ENCODE measurements around the gene COL23A1. TPM values are rescaled to one million over a fixed set of nuclear protein-coding genes. Genes with fewer than 3 reads are reported as not detected.
A peak's percentile ranks its signal among the peaks of the same experiment; 100 is the strongest.

COL23A1 gene
- total and polyA plus RNA-seq, 2 donors (not counting 1 experiment from before 2014, with no cell fraction given): not detected

- H3K27ac ChIP-seq (ENCODE audit: insufficient read depth, low read length): no peak overlapping the region
- H3K36me3 ChIP-seq (ENCODE audit: control insufficient read depth, insufficient read depth, low read length): no peaks in the 10 kb centered on the region
- no peak overlapping the region for H3K9ac ChIP-seq (ENCODE audit: insufficient read depth, low read length)
- no peak overlapping the region for H3K4me3 ChIP-seq (replicated peaks in 1 of 4; ENCODE audit: control extremely low read depth in 1 of 4, insufficient read depth in 1 of 4, low read depth in 3 of 4, low read length in 4 of 4)
- H2AFZ ChIP-seq (ENCODE audit: low read length): no peak overlapping the region
- DNase-seq (ENCODE audit: low read depth in 2 of 2): no peak
- H3K79me2 ChIP-seq (ENCODE audit: control insufficient read depth, insufficient read depth, low read length): no peaks in the 10 kb centered on the region
- no peak overlapping the region for H3K4me2 ChIP-seq (ENCODE audit: extremely low read depth, insufficient read depth, low read length)
- no peaks in the 10 kb centered on the region for H4K20me1 ChIP-seq (ENCODE audit: control insufficient read depth, extremely low read depth, insufficient read depth, low read length)
- TF ChIP-seq CTCF (conservative IDR thresholded peaks at IDR 0.05 in 1 of 2, IDR thresholded peaks at IDR 0.05 in 1 of 2; ENCODE audit: low read depth in 1 of 2, low read length in 2 of 2) (peak; percentile 14 to 40), EZH2 (IDR thresholded peaks at IDR 0.05; ENCODE audit: low read length, missing control alignments) (no peak)
- no peaks in the 10 kb centered on the region for H3K9me3 ChIP-seq (ENCODE audit: control insufficient read depth, insufficient read depth, low read depth, low read length)
- peaks cover 13% of the 10 kb centered on the region for H3K27me3 ChIP-seq (ENCODE audit: control insufficient read depth, insufficient read depth, low read length)
- peaks cover 4% of the 10 kb centered on the region for H3K4me1 ChIP-seq (ENCODE audit: control insufficient read depth, extremely low read depth, insufficient read depth, low read length)
Observed at GRCh38 chr5:178196986-178197385, 393.2 kb downstream of the COL23A1 start.

GRCh38 chr5:178196281-178196812 lies 393.8 kb downstream of the COL23A1 start:
- Histone ChIP-seq H4K20me1 (ENCODE audit: control insufficient read depth, extremely low read depth, insufficient read depth, low read length) (no peaks in the 10 kb centered on the region), H3K27ac (ENCODE audit: insufficient read depth, low read length) (no peak overlapping the region), H3K9me3 (ENCODE audit: control insufficient read depth, insufficient read depth, low read depth, low read length) (no peaks in the 10 kb centered on the region), H2AFZ (ENCODE audit: low read length) (no peak overlapping the region), H3K4me2 (ENCODE audit: extremely low read depth, insufficient read depth, low read length) (no peak overlapping the region), H3K27me3 (ENCODE audit: control insufficient read depth, insufficient read depth, low read length) (peaks cover 13% of the 10 kb centered on the region), H3K36me3 (ENCODE audit: control insufficient read depth, insufficient read depth, low read length) (no peaks in the 10 kb centered on the region), H3K4me1 (ENCODE audit: control insufficient read depth, extremely low read depth, insufficient read depth, low read length) (no peaks in the 10 kb centered on the region), H3K9ac (ENCODE audit: insufficient read depth, low read length) (no peak overlapping the region), H3K4me3 (replicated peaks in 1 of 4; ENCODE audit: control extremely low read depth in 1 of 4, insufficient read depth in 1 of 4, low read depth in 3 of 4, low read length in 4 of 4) (no peak overlapping the region), H3K79me2 (ENCODE audit: control insufficient read depth, insufficient read depth, low read length) (no peaks in the 10 kb centered on the region)
- no peak for TF ChIP-seq EZH2 (IDR thresholded peaks at IDR 0.05; ENCODE audit: low read length, missing control alignments)
- no peak for TF ChIP-seq CTCF (conservative IDR thresholded peaks at IDR 0.05 in 1 of 2, IDR thresholded peaks at IDR 0.05 in 1 of 2; ENCODE audit: low read depth in 1 of 2, low read length in 2 of 2)
- DNase-seq (ENCODE audit: low read depth in 2 of 2): no peak

GRCh38 chr5:178194026-178194425 lies 396.2 kb downstream of the COL23A1 start:
- Histone ChIP-seq H3K4me2 (ENCODE audit: extremely low read depth, insufficient read depth, low read length) (no peak overlapping the region), H3K27me3 (ENCODE audit: control insufficient read depth, insufficient read depth, low read length) (peaks cover 13% of the 10 kb centered on the region), H2AFZ (ENCODE audit: low read length) (no peak overlapping the region), H3K9ac (ENCODE audit: insufficient read depth, low read length) (no peak overlapping the region), H3K36me3 (ENCODE audit: control insufficient read depth, insufficient read depth, low read length) (no peaks in the 10 kb centered on the region), H4K20me1 (ENCODE audit: control insufficient read depth, extremely low read depth, insufficient read depth, low read length) (no peaks in the 10 kb centered on the region), H3K9me3 (ENCODE audit: control insufficient read depth, insufficient read depth, low read depth, low read length) (no peaks in the 10 kb centered on the region), H3K27ac (ENCODE audit: insufficient read depth, low read length) (no peak overlapping the region), H3K4me3 (replicated peaks in 1 of 4; ENCODE audit: control extremely low read depth in 1 of 4, insufficient read depth in 1 of 4, low read depth in 3 of 4, low read length in 4 of 4) (no peak overlapping the region), H3K79me2 (ENCODE audit: control insufficient read depth, insufficient read depth, low read length) (no peaks in the 10 kb centered on the region), H3K4me1 (ENCODE audit: control insufficient read depth, extremely low read depth, insufficient read depth, low read length) (no peaks in the 10 kb centered on the region)
- TF ChIP-seq CTCF (conservative IDR thresholded peaks at IDR 0.05 in 1 of 2, IDR thresholded peaks at IDR 0.05 in 1 of 2; ENCODE audit: low read depth in 1 of 2, low read length in 2 of 2): no peak
- TF ChIP-seq EZH2 (IDR thresholded peaks at IDR 0.05; ENCODE audit: low read length, missing control alignments): no peak
- no peak for DNase-seq (ENCODE audit: low read depth in 2 of 2)

All from fibroblast of lung (primary cell).